Hepatocyte (in vitro differentiated cells): ENCODE data around the gene TRIM29.

Experiments used
- EZH2phosphoT487 ChIP-seq: fragments of 200-600 bp; sonication (generic); IDR thresholded peaks from one replicate; pipeline ENCODE4 v1.6.1; 2018; ENCODE audit warnings: antibody characterized with exemption, mild to moderate bottlenecking, low read depth, moderate library complexity; ENCODE audit not compliant: unreplicated experiment, severe bottlenecking
- TF ChIP-seq, protein P1 (sequence below): fragments of 200-600 bp; sonication (generic); IDR thresholded peaks from 2 replicates; pipeline ENCODE4 v1.5.1; 2016; ENCODE audit warnings: antibody characterized with exemption, mild to moderate bottlenecking; ENCODE audit not compliant: poor library complexity

DNA sequence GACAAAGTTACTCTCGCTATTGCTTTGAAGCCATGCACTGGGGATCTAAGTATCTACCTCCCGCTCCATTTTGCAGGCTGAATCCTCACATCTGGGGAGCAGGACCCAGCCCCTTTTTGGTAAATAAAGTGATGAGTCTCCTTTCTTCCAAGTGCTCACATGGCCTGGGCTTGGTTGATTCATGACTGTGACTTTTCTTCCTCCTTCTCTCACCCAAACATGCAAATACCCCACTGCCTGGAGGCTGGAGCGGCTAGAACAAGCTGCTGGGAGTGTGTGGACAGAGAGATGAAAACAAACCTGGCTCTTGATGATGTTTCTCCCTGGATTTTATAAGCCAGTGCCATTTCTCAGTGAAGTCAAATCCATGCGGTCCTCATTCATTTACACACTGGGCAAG lies 72.7 kb downstream of the TRIM29 start:
- TF ChIP-seq, protein P1, sequence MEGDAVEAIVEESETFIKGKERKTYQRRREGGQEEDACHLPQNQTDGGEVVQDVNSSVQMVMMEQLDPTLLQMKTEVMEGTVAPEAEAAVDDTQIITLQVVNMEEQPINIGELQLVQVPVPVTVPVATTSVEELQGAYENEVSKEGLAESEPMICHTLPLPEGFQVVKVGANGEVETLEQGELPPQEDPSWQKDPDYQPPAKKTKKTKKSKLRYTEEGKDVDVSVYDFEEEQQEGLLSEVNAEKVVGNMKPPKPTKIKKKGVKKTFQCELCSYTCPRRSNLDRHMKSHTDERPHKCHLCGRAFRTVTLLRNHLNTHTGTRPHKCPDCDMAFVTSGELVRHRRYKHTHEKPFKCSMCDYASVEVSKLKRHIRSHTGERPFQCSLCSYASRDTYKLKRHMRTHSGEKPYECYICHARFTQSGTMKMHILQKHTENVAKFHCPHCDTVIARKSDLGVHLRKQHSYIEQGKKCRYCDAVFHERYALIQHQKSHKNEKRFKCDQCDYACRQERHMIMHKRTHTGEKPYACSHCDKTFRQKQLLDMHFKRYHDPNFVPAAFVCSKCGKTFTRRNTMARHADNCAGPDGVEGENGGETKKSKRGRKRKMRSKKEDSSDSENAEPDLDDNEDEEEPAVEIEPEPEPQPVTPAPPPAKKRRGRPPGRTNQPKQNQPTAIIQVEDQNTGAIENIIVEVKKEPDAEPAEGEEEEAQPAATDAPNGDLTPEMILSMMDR: no peak
- TF ChIP-seq EZH2phosphoT487: no peak
